ENCODE measurements around the gene PLA2G12B.

PLA2G12B gene

GRCh38 chr10:72943498-72944234 lies 10.9 kb downstream of the PLA2G12B start:
- POLR2A ChIA-PET (ENCODE audit: low non-redundant PET) = no interaction called here
- no peak overlapping the region for H3K27ac ChIP-seq
- DNase-seq (ENCODE audit: low spot score) = no peak
- CTCF ChIA-PET = no interaction called here
- no peak for TF ChIP-seq CTCF (conservative IDR thresholded peaks at IDR 0.05; ENCODE audit: low read depth)

GRCh38 chr10:72935361-72935760 lies 19.2 kb downstream of the PLA2G12B start:
- no peak overlapping the region for H3K27ac ChIP-seq
- POLR2A ChIA-PET (ENCODE audit: low non-redundant PET) = interaction anchor here (0.6 kb wide), 1 partner anchor 24 kb away, joined by 6 read pairs; no protein-coding TSS in a partner anchor
- CTCF ChIA-PET = no interaction called here
- peak; percentile 25 for DNase-seq (ENCODE audit: low spot score)
- TF ChIP-seq CTCF (conservative IDR thresholded peaks at IDR 0.05; ENCODE audit: low read depth) = no peak

- H3K27ac ChIP-seq = no peak overlapping the region
- DNase-seq (ENCODE audit: low spot score) = no peak
- POLR2A ChIA-PET (ENCODE audit: low non-redundant PET) = no interaction called here
- CTCF ChIA-PET = interaction anchor here (0.6 kb wide), 3 partner anchors 24 to 478 kb away, joined by 3 read pairs; no protein-coding TSS in a partner anchor
- no peak for TF ChIP-seq CTCF (conservative IDR thresholded peaks at IDR 0.05; ENCODE audit: low read depth)
Measured at GRCh38 chr10:72932259-72933015, 22.2 kb downstream of the PLA2G12B start.

GRCh38 chr10:72930276-72930675 lies 24.3 kb downstream of the PLA2G12B start:
- no peak overlapping the region for H3K27ac ChIP-seq
- ChIA-PET CTCF (no interaction called here), POLR2A (ENCODE audit: low non-redundant PET) (no interaction called here)
- TF ChIP-seq CTCF (conservative IDR thresholded peaks at IDR 0.05; ENCODE audit: low read depth) = no peak
- DNase-seq (ENCODE audit: low spot score) = no peak

- TF ChIP-seq CTCF (conservative IDR thresholded peaks at IDR 0.05; ENCODE audit: low read depth) = no peak
- no peak overlapping the region for H3K27ac ChIP-seq
- DNase-seq (ENCODE audit: low spot score) = no peak
- CTCF ChIA-PET = no interaction called here
- POLR2A ChIA-PET (ENCODE audit: low non-redundant PET) = no interaction called here
Measured at GRCh38 chr10:72928798-72929197, 25.8 kb downstream of the PLA2G12B start.

- TF ChIP-seq CTCF (conservative IDR thresholded peaks at IDR 0.05; ENCODE audit: low read depth) = no peak
- POLR2A ChIA-PET (ENCODE audit: low non-redundant PET) = no interaction called here
- H3K27ac ChIP-seq = no peak overlapping the region
- DNase-seq (ENCODE audit: low spot score) = no peak
- CTCF ChIA-PET = interaction anchor here (0.7 kb wide), 1 partner anchor 353 kb away, joined by 3 read pairs; no protein-coding TSS in a partner anchor
Measured at GRCh38 chr10:72927485-72927884, 27.1 kb downstream of the PLA2G12B start.
